ENCODE data around the gene MAD2L1BP. TPM values are rescaled to one million over a fixed set of nuclear protein-coding genes. Genes with fewer than 3 reads are reported as not detected.

MAD2L1BP gene
- total and polyA plus RNA-seq, 2 of the 13 experiments (the other 11 are each of a cell fraction or from before 2014, with no cell fraction given): 54.2 to 55.5 TPM

- TF ChIP-seq ZNF318 (CRISPR knock-in tag; IDR thresholded peaks at IDR 0.05) (no peak; the same call in 1 of the 2 replicates), ZNF672 (CRISPR knock-in tag; IDR thresholded peaks at IDR 0.05) (no peak), ZNF607 (CRISPR knock-in tag; IDR thresholded peaks at IDR 0.05; ENCODE audit: borderline replicate concordance) (no peak; the same call in none of the 2 replicates), TAF15 (IDR thresholded peaks at IDR 0.05; ENCODE audit: low read depth, low read length, poor library complexity, severe bottlenecking) (peak; percentile 70), TCF7L2 (IDR thresholded peaks at IDR 0.05; ENCODE audit: low read depth, low read length) (no peak), BCL6 (CRISPR knock-in tag; IDR thresholded peaks at IDR 0.05) (peak; percentile 50; the same call in 1 of the 2 replicates), TAF1 (CRISPR knock-in tag; IDR thresholded peaks at IDR 0.05) (peak; percentile 96), DDIT3 (CRISPR knock-in tag; IDR thresholded peaks at IDR 0.05) (no peak), KDM5A (IDR thresholded peaks at IDR 0.05; ENCODE audit: borderline replicate concordance, low read length) (peak; percentile 80), SRSF9 (IDR thresholded peaks at IDR 0.05; ENCODE audit: borderline replicate concordance, insufficient read depth, low read depth, low read length, poor library complexity, severe bottlenecking) (no peak), ZNF34 (CRISPR knock-in tag; IDR thresholded peaks at IDR 0.05; ENCODE audit: borderline replicate concordance) (0 out of 2 replicates have a peak, but pooled peaks have one; percentile 45)
These were observed at the start of gene MAD2L1BP (continued) for GRCh38 chr6:43635387-43636307.
